HG03064 (cell line): ENCODE measurements around the gene PHLDA3.

Experiments used
- ATAC-seq: cut with Tn5 transposase; IDR thresholded peaks from one replicate; pipeline ENCODE4 v1.9.1; 2021; ENCODE audit warnings: low read depth; ENCODE audit not compliant: unreplicated experiment

PHLDA3 gene

GRCh38 chr1:201468844-201469644 lies at the start of gene PHLDA3:
PHLDA3 (minus strand) TSS chr1:201469188; CDS start chr1:201468786, 402 bp downstream.
- peak; percentile 90 for ATAC-seq

GRCh38 chr1:201518071-201518470 lies 49.1 kb upstream of the PHLDA3 start:
- ATAC-seq = no peak

- ATAC-seq = no peak
Measured at GRCh38 chr1:201517631-201518030, 48.6 kb upstream of the PHLDA3 start.

DNA sequence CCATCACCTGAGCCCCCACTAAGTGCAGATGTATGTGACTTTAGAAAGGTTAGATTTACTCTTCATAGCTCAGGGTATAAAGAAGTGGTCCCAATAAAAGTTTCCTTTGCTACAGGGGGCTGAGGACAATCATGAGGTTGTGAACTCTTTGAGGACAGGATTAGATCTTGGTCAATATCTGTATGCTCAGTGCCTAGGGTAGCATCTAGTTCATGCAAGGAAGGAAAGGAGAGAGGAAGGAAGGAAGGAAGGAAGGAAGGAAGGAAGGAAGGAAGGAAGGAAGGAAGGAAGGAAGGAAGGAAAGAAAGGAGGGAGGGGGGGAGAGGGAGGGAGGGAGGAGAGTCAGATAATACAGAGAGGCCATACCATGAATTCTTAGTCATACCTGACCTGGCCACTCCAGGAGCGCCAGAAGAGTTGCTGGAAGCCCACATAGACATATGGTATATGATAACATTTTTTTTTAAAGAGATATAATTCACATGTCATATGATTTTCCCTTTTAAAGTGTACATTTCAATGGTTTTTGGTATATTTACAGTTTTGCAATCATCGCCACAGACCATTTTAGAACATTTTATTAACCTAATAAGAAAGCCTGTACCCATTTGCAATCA lies 47.6 kb upstream of the PHLDA3 start:
- no peak for ATAC-seq

GRCh38 chr1:201515895-201516294 lies 46.9 kb upstream of the PHLDA3 start:
- no peak for ATAC-seq

DNA sequence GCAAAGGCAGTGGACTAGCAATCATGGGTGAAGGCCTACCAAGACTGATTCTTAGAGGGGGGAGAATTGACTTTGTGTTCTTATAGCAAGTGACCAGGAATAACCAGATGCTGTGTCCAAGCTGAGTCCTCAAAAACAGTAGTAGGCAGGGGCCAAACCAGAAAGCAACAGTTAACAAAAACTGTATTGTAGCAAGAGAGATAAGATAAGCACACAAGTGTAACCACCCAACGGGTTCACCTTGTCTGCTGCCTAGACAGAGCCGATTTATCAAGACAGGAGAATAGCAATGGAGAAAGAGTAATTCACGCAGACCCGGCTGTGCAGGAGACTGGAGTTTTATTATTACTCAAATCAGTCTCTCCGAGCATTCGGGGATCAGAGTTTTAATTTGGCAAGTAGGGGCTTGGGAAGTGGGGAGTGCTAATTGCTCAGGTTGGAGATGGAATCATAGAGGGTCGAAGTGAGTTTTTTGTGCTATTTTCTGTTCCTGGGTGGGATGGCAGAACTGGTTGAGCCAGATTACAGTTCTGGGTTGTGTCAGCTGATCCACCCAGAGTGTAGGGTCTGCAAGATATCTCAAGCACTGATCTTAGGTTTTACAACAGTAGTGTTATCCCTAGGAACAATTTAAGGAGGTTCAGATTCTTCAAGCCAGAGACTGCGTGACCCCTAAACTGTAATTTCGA lies 46.2 kb upstream of the PHLDA3 start:
- ATAC-seq = no peak

DNA sequence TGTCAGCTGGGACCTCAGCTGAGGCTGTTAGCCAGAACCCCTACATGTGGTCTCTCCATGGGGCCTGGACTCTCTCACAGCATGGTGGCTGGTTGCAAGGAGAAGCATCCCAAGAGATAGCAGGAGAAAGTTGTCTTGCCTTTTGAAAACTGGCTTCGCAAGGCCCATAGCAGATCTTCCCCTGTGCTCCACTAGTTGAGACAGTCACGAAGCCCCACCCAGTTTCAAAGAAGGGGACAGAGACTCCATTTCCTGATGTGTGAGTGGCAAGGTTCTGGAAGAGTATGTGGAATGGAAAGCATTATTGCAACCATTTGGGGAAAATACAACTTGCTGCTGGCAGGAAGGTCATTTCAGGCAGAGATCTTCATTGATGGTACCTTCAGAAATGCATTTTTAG lies 45.5 kb upstream of the PHLDA3 start:
- ATAC-seq = no peak

GRCh38 chr1:201513498-201514243 lies 44.7 kb upstream of the PHLDA3 start:
- no peak for ATAC-seq

- no peak for ATAC-seq
Measured at GRCh38 chr1:201511941-201512539, 43.1 kb upstream of the PHLDA3 start.

- ATAC-seq = no peak
Measured at GRCh38 chr1:201511396-201511940, 42.5 kb upstream of the PHLDA3 start.

GRCh38 chr1:201510734-201511133 lies 41.7 kb upstream of the PHLDA3 start:
- ATAC-seq = no peak

- no peak for ATAC-seq
Measured at GRCh38 chr1:201509601-201510374, 40.8 kb upstream of the PHLDA3 start.

GRCh38 chr1:201508809-201509208 lies 39.8 kb upstream of the PHLDA3 start:
- no peak for ATAC-seq

- no peak for ATAC-seq
Measured at GRCh38 chr1:201507360-201507675, 38.3 kb upstream of the PHLDA3 start.

- ATAC-seq = peak; percentile 88
Measured at GRCh38 chr1:201506557-201507359, 37.8 kb upstream of the PHLDA3 start, which contains the start of gene CSRP1. CSRP1 (minus strand) TSS chr1:201507123; CDS start chr1:201496303, 10,820 bp downstream.

DNA sequence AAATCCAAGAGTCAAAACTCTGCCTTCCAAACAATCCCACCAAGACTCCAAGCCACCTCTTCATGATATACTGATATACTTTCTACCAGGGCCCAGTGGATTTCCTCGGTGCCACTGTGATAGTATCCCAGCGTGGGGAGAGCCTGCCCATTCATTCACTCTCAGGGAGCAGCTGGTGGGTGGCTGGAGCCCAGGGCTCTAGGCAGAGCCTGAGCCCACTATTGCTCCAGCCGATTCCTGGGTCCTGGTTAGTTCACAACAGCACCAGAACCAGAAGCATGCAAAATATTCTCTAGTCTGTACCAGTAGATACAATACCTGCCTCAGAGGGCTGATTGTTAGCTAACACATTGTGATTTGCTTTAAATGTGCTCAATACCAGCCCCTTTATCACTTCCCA lies 37.1 kb upstream of the PHLDA3 start:
- no peak for ATAC-seq

DNA sequence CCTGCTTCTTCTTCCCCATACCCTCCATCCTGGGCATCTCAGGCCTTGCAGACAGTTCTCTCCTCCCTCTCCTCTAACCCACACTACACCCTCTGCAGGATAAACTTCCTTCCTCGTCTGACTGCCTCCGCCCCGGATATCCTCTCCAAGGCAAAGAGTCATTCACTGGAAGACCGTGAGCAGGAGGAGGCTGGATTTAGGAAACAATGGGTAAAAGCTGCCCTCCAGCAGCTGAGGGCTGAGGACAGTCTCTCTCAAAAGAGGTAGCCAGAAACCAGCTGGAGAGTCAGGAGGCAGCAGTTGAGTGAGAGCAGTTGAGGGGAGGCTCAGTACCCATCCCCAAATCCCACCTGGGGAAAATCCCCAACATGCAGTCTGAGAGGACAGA lies 36.5 kb upstream of the PHLDA3 start:
- no peak for ATAC-seq

- no peak for ATAC-seq
Measured at GRCh38 chr1:201504799-201505502, 36.0 kb upstream of the PHLDA3 start.
